SK-N-SH (cell line): ENCODE measurements around the gene ROBO1. TPM values are rescaled to one million over a fixed set of nuclear protein-coding genes. Genes with fewer than 3 reads are reported as not detected.

ENCODE experiments used
- CTCF ChIA-PET: fragments of 300-600, 350-600 bp; formaldehyde crosslinking; extraction: SDS; loops from one replicate; lab custom pipeline; 2021; lab: Yijun Ruan, JAX
- POLR2A ChIA-PET: fragments of 350-600 bp; sonication (Branson Sonifier 250); formaldehyde crosslinking; extraction: SDS; loops from one replicate; lab custom pipeline; 2020; ENCODE audit warnings: antibody characterized with exemption, inconsistent platforms; lab: Yijun Ruan, JAX
- DNase-seq: peaks from one replicate; pipeline ENCODE4 v3.0.0; 2012
- H2AFZ ChIP-seq: fragments of 200-600 bp; sonication (generic); 2 replicates; pipeline ENCODE4 v1.8.1; 2016; ENCODE audit warnings: antibody characterized with exemption, mild to moderate bottlenecking, low read depth
- H3F3A ChIP-seq: fragments of 200-600 bp; sonication (generic); replicated peaks from 2 replicates; pipeline ENCODE3; 2016; ENCODE audit warnings: antibody characterized with exemption, mild to moderate bottlenecking; ENCODE audit not compliant: insufficient read depth
- H3K27ac ChIP-seq, 2 experiments: fragments of 200-500 bp in 1 of 2; fragments of 200-600 bp in 1 of 2; sonication (Bioruptor generic) in 1 of 2; sonication (generic), shearing (Covaris generic) in 1 of 2; 2 replicates each; pipeline versions ENCODE4 v1.5.1 to v1.6.1; 2014 to 2016; ENCODE audit warnings: low read depth in 2 of 2, inconsistent platforms in 1 of 2, low read length in 1 of 2, mild to moderate bottlenecking in 1 of 2, mixed read lengths in 1 of 2
- H3K27me3 ChIP-seq: fragments of 200-600 bp; sonication (generic), shearing (Covaris generic); 2 replicates; pipeline ENCODE4 v1.6.1; 2016; ENCODE audit warnings: mixed run types; ENCODE audit not compliant: insufficient read depth
- H3K36me3 ChIP-seq, 2 experiments: fragments of 200-500 bp in 1 of 2; fragments of 200-600 bp in 1 of 2; sonication (Bioruptor generic) in 1 of 2; sonication (generic) in 1 of 2; replicated peaks in 1 of 2; 2 replicates each; pipeline versions ENCODE3 to v1.5.1; 2014 to 2016; ENCODE audit warnings: low read length in 1 of 2, mild to moderate bottlenecking in 1 of 2; ENCODE audit not compliant: insufficient read depth in 2 of 2, control insufficient read depth in 1 of 2
- H3K4me1 ChIP-seq, 2 experiments: fragments of 200-500 bp in 1 of 2; fragments of 200-600 bp in 1 of 2; sonication (Bioruptor generic) in 1 of 2; sonication (generic), shearing (Covaris generic) in 1 of 2; 2 replicates each; pipeline versions ENCODE4 v1.5.1 to v1.6.1; 2014 to 2016; ENCODE audit warnings: low read depth in 1 of 2, low read length in 1 of 2, mixed run types in 1 of 2; ENCODE audit not compliant: insufficient read depth in 2 of 2, control insufficient read depth in 1 of 2
- H3K4me2 ChIP-seq: fragments of 200-600 bp; sonication (generic), shearing (Covaris generic); 2 replicates; pipeline ENCODE4 v1.6.1; 2017; ENCODE audit warnings: mixed run types
- H3K4me3 ChIP-seq, 2 experiments: fragments of 200-500 bp in 1 of 2; fragments of 200-600 bp in 1 of 2; sonication (Bioruptor generic) in 1 of 2; sonication (generic), shearing (Covaris generic) in 1 of 2; 2 replicates each; pipeline versions ENCODE4 v1.5.1 to v1.8.1; 2014 to 2016; ENCODE audit warnings: low read depth in 2 of 2, inconsistent platforms in 1 of 2, low read length in 1 of 2, mild to moderate bottlenecking in 1 of 2, mixed read lengths in 1 of 2, moderate library complexity in 1 of 2
- H3K79me2 ChIP-seq: fragments of 200-600 bp; sonication (generic); 2 replicates; pipeline ENCODE4 v1.8.1; 2017; ENCODE audit warnings: mild to moderate bottlenecking; ENCODE audit not compliant: insufficient read depth
- H3K9ac ChIP-seq: fragments of 200-600 bp; sonication (generic); 2 replicates; pipeline ENCODE4 v1.6.1; 2017; ENCODE audit warnings: mixed run types
- H3K9me2 ChIP-seq: fragments of 200-600 bp; sonication (generic); 2 replicates; pipeline ENCODE4 v1.6.1; 2017; ENCODE audit warnings: mixed run types
- H3K9me3 ChIP-seq: fragments of 200-600 bp; sonication (generic); 2 replicates; pipeline ENCODE4 v1.6.1; 2017; ENCODE audit warnings: mixed run types, mild to moderate bottlenecking, moderate library complexity
- H4K20me1 ChIP-seq: fragments of 200-600 bp; sonication (generic); 2 replicates; pipeline ENCODE4 v1.6.1; 2017; ENCODE audit warnings: mild to moderate bottlenecking, mixed run types; ENCODE audit not compliant: insufficient read depth
- FOXJ3 ChIP-seq: sonication (generic); formaldehyde crosslinking; IDR thresholded peaks from 2 replicates; pipeline ENCODE4 v1.5.1; 2020; ENCODE audit warnings: mild to moderate bottlenecking, missing genetic modification reagents
- FOXM1 ChIP-seq: IDR thresholded peaks from 2 replicates; pipeline ENCODE4 v1.4.0; 2012; ENCODE audit warnings: low read depth, mild to moderate bottlenecking
- GABPA ChIP-seq: IDR thresholded peaks from 2 replicates; pipeline ENCODE4 v1.4.0; 2012; ENCODE audit warnings: low read depth, mild to moderate bottlenecking
- RAD21 ChIP-seq: IDR thresholded peaks from 2 replicates; pipeline ENCODE4 v1.6.1; 2012; ENCODE audit warnings: mild to moderate bottlenecking, low read length
- RCOR1 ChIP-seq: fragments of 150-350 bp; IDR thresholded peaks from 2 replicates; pipeline ENCODE4 v1.6.1; 2017; ENCODE audit warnings: antibody characterized with exemption, low read length
- RXRA ChIP-seq: IDR thresholded peaks from 2 replicates; pipeline ENCODE4 v1.4.0; 2012; ENCODE audit warnings: low read depth, mild to moderate bottlenecking, borderline replicate concordance
- SMC3 ChIP-seq: IDR thresholded peaks from 2 replicates; pipeline ENCODE4 v1.6.1; 2012; ENCODE audit warnings: low read depth, low read length, improper control_type of control experiment
- TAF1 ChIP-seq: IDR thresholded peaks from 2 replicates; pipeline ENCODE4 v1.6.1; 2012; ENCODE audit warnings: low read depth, mild to moderate bottlenecking, low read length, moderate library complexity, borderline replicate concordance
- USF1 ChIP-seq: IDR thresholded peaks from 2 replicates; pipeline ENCODE4 v1.4.0; 2012; ENCODE audit warnings: low read depth, borderline replicate concordance
- USF2 ChIP-seq: fragments of 150-350 bp; IDR thresholded peaks from 2 replicates; pipeline ENCODE4 v1.6.1; 2017; ENCODE audit warnings: antibody characterized with exemption, low read length, low read depth, borderline replicate concordance
- ZBTB33 ChIP-seq: IDR thresholded peaks from 2 replicates; pipeline ENCODE4 v1.4.0; 2012; ENCODE audit warnings: low read depth, borderline replicate concordance
- WGBS: methylation state at CpG from one replicate; pipeline ENCODE4 v1.1.6; 2017; ENCODE audit warnings: low lambda C conversion rate; 5-methylcytosine and 5-hydroxymethylcytosine counted together
- polyA plus RNA-seq, 3 experiments: library from polyadenylated mRNA; depleted of rRNA; stranded (reverse); fragments of >200 nt; gene quantifications; 2 replicates each; pipeline ENCODE4 v1.2.3, GENCODE V29; 2012
- small RNA-seq, 7 experiments: library from RNA; depleted of rRNA; stranded (forward); fragments of <200 nt; gene quantifications; one replicate each; pipeline ENCODE3, GENCODE V24; 2012

ROBO1 gene
- polyA plus RNA-seq, 1 of the 3 experiments (the other 2 are of a cell fraction) = 22.7 TPM

GRCh38 chr3:78562328-78562727 lies 1205.5 kb downstream of the ROBO1 start:
- ChIA-PET POLR2A (no interaction called here), CTCF (no interaction called here)
- no peak overlapping the region for H3K4me2 ChIP-seq
- 40% methylated on average over 1 of the region's 1 CpG for WGBS
- no peak overlapping the region for H2AFZ ChIP-seq
- no peaks in the 10 kb centered on the region for H3K79me2 ChIP-seq
- H3K27me3 ChIP-seq = no peaks in the 10 kb centered on the region
- DNase-seq = no peak
- H3K4me1 ChIP-seq = no peaks in the 10 kb centered on the region; a peak in 1 of 4 replicates
- TF ChIP-seq USF1 = no peak
- TF ChIP-seq USF2 = no peak
- TF ChIP-seq FOXJ3 (CRISPR knock-in tag) = no peak
- TF ChIP-seq FOXM1 = no peak
- no peak for TF ChIP-seq RCOR1
- TF ChIP-seq ZBTB33 = no peak
- TF ChIP-seq RAD21 = no peak
- no peak for TF ChIP-seq RXRA
- TF ChIP-seq GABPA = no peak
- no peak for TF ChIP-seq TAF1
- TF ChIP-seq SMC3 = no peak
- H3K27ac ChIP-seq = no peak overlapping the region
- H4K20me1 ChIP-seq = no peaks in the 10 kb centered on the region
- H3K9me2 ChIP-seq = no peaks in the 10 kb centered on the region
- no peak overlapping the region for H3K9ac ChIP-seq
- H3K9me3 ChIP-seq = no peaks in the 10 kb centered on the region
- H3K4me3 ChIP-seq = no peak overlapping the region
- no peaks in the 10 kb centered on the region for H3F3A ChIP-seq
- H3K36me3 ChIP-seq = no peaks in the 10 kb centered on the region

Small RNA genes lying within 50 kb of the gene (small RNA-seq; reads per million reads assigned to genes)
- 0 reads per million in 7 experiments for gene MIR3923
- 0 to 0.59 (median 0) reads per million in 7 experiments for gene RN7SL751P
